Caco-2 (cell line): ENCODE data around the gene FBXO17. TPM values are rescaled to one million over a fixed set of nuclear protein-coding genes. Genes with fewer than 3 reads are reported as not detected.

Experiments
- BruUV-seq: library from RNA; stranded (reverse); fragments of 400-500 nt; replicated peaks from 2 replicates; lab custom pipeline; 2021; lab: Mats Ljungman, UMichigan
- CTCF ChIA-PET: fragments of 300-600 bp; sonication (Branson Sonifier 250); formaldehyde crosslinking; loops from one replicate; lab custom pipeline; 2022; ENCODE audit warnings: antibody characterized with exemption; lab: Charles Lee
- POLR2A ChIA-PET: fragments of 300-600 bp; sonication (Branson Sonifier 250); formaldehyde crosslinking; loops from one replicate; lab custom pipeline; 2022; ENCODE audit warnings: antibody characterized with exemption; lab: Charles Lee
- DNase-seq, 2 experiments: peaks; one replicate each; pipeline versions ENCODE4 v3.0.0 to v3.0.0-alpha.2; 2020 to 2022
- H3K27me3 ChIP-seq: replicated peaks from 2 replicates; pipeline ENCODE4 v1.6.0; 2011; ENCODE audit warnings: low read length; ENCODE audit not compliant: control insufficient read depth, insufficient read depth
- H3K36me3 ChIP-seq: 2 replicates; pipeline ENCODE4 v1.5.1; 2011; ENCODE audit warnings: low read length; ENCODE audit not compliant: control insufficient read depth, insufficient read depth
- H3K4me1 ChIP-seq: fragments of 250-450 bp; sonication (Bioruptor Pico); 2 replicates; pipeline ENCODE4 v1.5.1; 2020; ENCODE audit warnings: mild to moderate bottlenecking
- H3K4me3 ChIP-seq: 2 replicates; pipeline ENCODE4 v1.5.1; 2011; ENCODE audit warnings: low read depth, mild to moderate bottlenecking, control low read depth, low read length
- H3K9me3 ChIP-seq: fragments of 250-450 bp; sonication (Bioruptor Pico); 2 replicates; pipeline ENCODE4 v1.5.1; 2020; ENCODE audit warnings: mild to moderate bottlenecking, moderate library complexity
- H3K27ac Mint-ChIP-seq: one replicate; pipeline ENCODE4 v1.8.0; 2022; ENCODE audit warnings: mixed read lengths; ENCODE audit not compliant: unreplicated experiment
- H3K27me3 Mint-ChIP-seq: one replicate; pipeline ENCODE4 v1.8.0; 2022; ENCODE audit warnings: mixed read lengths; ENCODE audit not compliant: insufficient read depth, unreplicated experiment
- H3K36me3 Mint-ChIP-seq: one replicate; pipeline ENCODE4 v1.8.0; 2022; ENCODE audit warnings: mild to moderate bottlenecking, mixed read lengths; ENCODE audit not compliant: insufficient read depth, unreplicated experiment
- H3K4me1 Mint-ChIP-seq: one replicate; pipeline ENCODE4 v1.8.0; 2022; ENCODE audit warnings: low read depth, mixed read lengths; ENCODE audit not compliant: unreplicated experiment
- H3K4me3 Mint-ChIP-seq: one replicate; pipeline ENCODE4 v1.8.0; 2022; ENCODE audit warnings: mild to moderate bottlenecking, moderate library complexity, mixed read lengths; ENCODE audit not compliant: unreplicated experiment
- H3K9me3 Mint-ChIP-seq: one replicate; pipeline ENCODE4 v1.8.0; 2022; ENCODE audit warnings: mixed read lengths; ENCODE audit not compliant: unreplicated experiment
- intact Hi-C: fragments of 100-400 bp; cut with micrococcal nuclease; formaldehyde crosslinking; loops from one replicate; pipeline ENCODE4 v1.10.0; 2022; ENCODE audit not compliant: unreplicated experiment
- total RNA-seq: library from RNA; stranded (reverse); gene quantifications from 2 replicates; pipeline ENCODE4 v1.2.3, GENCODE V29; 2022
- TF ChIP-seq, protein P1 (sequence below), 2 experiments: fragments of 200-600 bp in 1 of 2; IDR thresholded peaks; 1 replicate in 1 of 2; 2 replicates in 1 of 2; pipeline versions ENCODE4 v1.5.1 to v1.8.0; 2011 to 2022; ENCODE audit warnings: antibody characterized with exemption in 1 of 2, control low read depth in 1 of 2, inconsistent platforms in 1 of 2, low read depth in 1 of 2, low read length in 1 of 2, mild to moderate bottlenecking in 1 of 2, moderate library complexity in 1 of 2; ENCODE audit not compliant: insufficient read depth in 1 of 2, severe bottlenecking in 1 of 2, unreplicated experiment in 1 of 2

Gene FBXO17
- total RNA-seq, 1 experiment from 2014 or later: 42.8 TPM

- intact Hi-C loops: loop anchor here (1.0 to 2.0 kb wide), 5 partner anchors 21 to 194 kb away; partner anchors contain the start of genes ECH1, NFKBIB and SIRT2
- peaks cover 21% of the 10 kb centered on the region for H3K9me3 ChIP-seq
- no peaks in the 10 kb centered on the region for H3K27me3 Mint-ChIP-seq
- H3K4me1 Mint-ChIP-seq: no peaks in the 10 kb centered on the region
- H3K36me3 ChIP-seq: peaks cover 9% of the 10 kb centered on the region
- H3K9me3 Mint-ChIP-seq: peaks cover 10% of the 10 kb centered on the region
- 0 out of 2 replicates have a peak, but pooled peaks cover 5% of the 10 kb centered on the region for H3K4me1 ChIP-seq
- H3K4me3 ChIP-seq: peak within 1 kb of the TSS; percentile 85
- peak within 1 kb of the TSS; percentile 77 for H3K4me3 Mint-ChIP-seq
- H3K27ac Mint-ChIP-seq: peak within 1 kb of the TSS; percentile 99
- H3K27me3 ChIP-seq: no peaks in the 10 kb centered on the region
- BruUV-seq: TSS peak; percentile 86
- H3K36me3 Mint-ChIP-seq: peaks cover 74% of the 10 kb centered on the region
- DNase-seq: peak; percentile 99
- TF ChIP-seq, protein P1, sequence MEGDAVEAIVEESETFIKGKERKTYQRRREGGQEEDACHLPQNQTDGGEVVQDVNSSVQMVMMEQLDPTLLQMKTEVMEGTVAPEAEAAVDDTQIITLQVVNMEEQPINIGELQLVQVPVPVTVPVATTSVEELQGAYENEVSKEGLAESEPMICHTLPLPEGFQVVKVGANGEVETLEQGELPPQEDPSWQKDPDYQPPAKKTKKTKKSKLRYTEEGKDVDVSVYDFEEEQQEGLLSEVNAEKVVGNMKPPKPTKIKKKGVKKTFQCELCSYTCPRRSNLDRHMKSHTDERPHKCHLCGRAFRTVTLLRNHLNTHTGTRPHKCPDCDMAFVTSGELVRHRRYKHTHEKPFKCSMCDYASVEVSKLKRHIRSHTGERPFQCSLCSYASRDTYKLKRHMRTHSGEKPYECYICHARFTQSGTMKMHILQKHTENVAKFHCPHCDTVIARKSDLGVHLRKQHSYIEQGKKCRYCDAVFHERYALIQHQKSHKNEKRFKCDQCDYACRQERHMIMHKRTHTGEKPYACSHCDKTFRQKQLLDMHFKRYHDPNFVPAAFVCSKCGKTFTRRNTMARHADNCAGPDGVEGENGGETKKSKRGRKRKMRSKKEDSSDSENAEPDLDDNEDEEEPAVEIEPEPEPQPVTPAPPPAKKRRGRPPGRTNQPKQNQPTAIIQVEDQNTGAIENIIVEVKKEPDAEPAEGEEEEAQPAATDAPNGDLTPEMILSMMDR (IDR thresholded peaks at IDR 0.05; ENCODE audit: insufficient read depth in 1 of 2, low read depth in 1 of 2, low read length in 1 of 2, severe bottlenecking in 1 of 2, unreplicated experiment in 1 of 2): no peak
- ChIA-PET POLR2A (interaction anchor here (0.5 to 1.7 kb wide), 25 partner anchors 10 to 1125 kb away, joined by 3 to 21 read pairs (median 5); partner anchors contain the start of genes ACTN4, ECH1, FAM98C and FBXO17), CTCF (interaction anchor here (0.5 to 3.2 kb wide), 37 partner anchors 9 to 543 kb away, joined by 3 to 24 read pairs (median 5); partner anchors contain the start of genes ECH1, EIF3K, FAM98C and FBXO17)
These were observed 44.6 kb downstream of the FBXO17 start, which contains the start of gene MRPS12 for GRCh38 chr19:38930776-38931520. Gene MRPS12 (plus strand): TSS chr19:38930944. CDS start chr19:38931295, 351 bp downstream.

GRCh38 chr19:38929929-38930775, 45.4 kb downstream of the FBXO17 start, which contains the start of gene SARS2:
Gene SARS2 (minus strand): TSS chr19:38930763. CDS start chr19:38930736, 27 bp downstream.
- TF ChIP-seq, protein P1 (IDR thresholded peaks at IDR 0.05; ENCODE audit: insufficient read depth in 1 of 2, low read depth in 1 of 2, low read length in 1 of 2, severe bottlenecking in 1 of 2, unreplicated experiment in 1 of 2): peak; percentile 98 to 99
- H3K27me3 ChIP-seq: no peaks in the 10 kb centered on the region
- 0 out of 2 replicates have a peak, but pooled peaks cover 5% of the 10 kb centered on the region for H3K4me1 ChIP-seq
- intact Hi-C loops: loop anchor here (1.0 to 2.0 kb wide), 5 partner anchors 22 to 193 kb away; partner anchors contain the start of genes ECH1, NFKBIB and SIRT2
- Mint-ChIP-seq H3K27ac (peak within 1 kb of the TSS; percentile 99), H3K4me3 (peak within 1 kb of the TSS; percentile 77), H3K9me3 (peaks cover 10% of the 10 kb centered on the region), H3K4me1 (no peaks in the 10 kb centered on the region), H3K27me3 (no peaks in the 10 kb centered on the region), H3K36me3 (peaks cover 74% of the 10 kb centered on the region)
- H3K36me3 ChIP-seq: peaks cover 11% of the 10 kb centered on the region
- ChIA-PET POLR2A (interaction anchor here (0.5 to 1.7 kb wide), 24 partner anchors 10 to 527 kb away, joined by 3 to 21 read pairs (median 5); partner anchors contain the start of genes ACTN4, ECH1, FAM98C and NFKBIB), CTCF (interaction anchor here (0.5 to 3.2 kb wide), 34 partner anchors 10 to 527 kb away, joined by 3 to 24 read pairs (median 5); partner anchors contain the start of genes ECH1, EIF3K, FAM98C and FBXO17)
- peak; percentile 95 for DNase-seq
- peaks cover 17% of the 10 kb centered on the region for H3K9me3 ChIP-seq
- BruUV-seq: no TSS peak
- H3K4me3 ChIP-seq: peak within 1 kb of the TSS; percentile 85
